K562 (cell line): ENCODE measurements around the gene VRK1. TPM values are rescaled to one million over a fixed set of nuclear protein-coding genes. Genes with fewer than 3 reads are reported as not detected.

Experiments
- ARID3A ChIP-seq: IDR thresholded peaks from 2 replicates; pipeline ENCODE4 v1.6.1; 2012; ENCODE audit warnings: low read depth, low read length, improper control_type of control experiment, borderline replicate concordance
- CREB1 ChIP-seq, 2 experiments: sonication (generic) in 1 of 2; formaldehyde crosslinking in 1 of 2; IDR thresholded peaks; 2 replicates each; pipeline versions ENCODE4 v1.6.1 to v1.8.0; 2012 to 2022; ENCODE audit warnings: inconsistent platforms in 1 of 2, mild to moderate bottlenecking in 1 of 2, missing genetic modification reagents in 1 of 2, moderate library complexity in 1 of 2
- DPF2 ChIP-seq: fragments of 450-650 bp; IDR thresholded peaks from 2 replicates; pipeline ENCODE4 v1.6.1; 2016
- FOSL1 ChIP-seq: fragments of 200-800 bp; sonication (Bioruptor generic); conservative IDR thresholded peaks from 2 replicates; pipeline ENCODE4 v1.6.1; 2016; ENCODE audit warnings: missing genetic modification characterization, missing compliant biosample characterization
- GTF2E2 ChIP-seq: fragments of 200-800 bp; sonication (Bioruptor generic); IDR thresholded peaks from 2 replicates; pipeline ENCODE4 v1.6.1; 2016; ENCODE audit warnings: missing genetic modification characterization, missing compliant biosample characterization
- GTF3C2 ChIP-seq: IDR thresholded peaks from 3 replicates; pipeline ENCODE4 v1.6.1; 2011; ENCODE audit warnings: borderline replicate concordance, mild to moderate bottlenecking, moderate library complexity; ENCODE audit not compliant: insufficient read length; ENCODE audit errors: extremely low read depth
- L3MBTL2 ChIP-seq: fragments of 450-650 bp; IDR thresholded peaks from 2 replicates; pipeline ENCODE4 v1.6.1; 2016; ENCODE audit warnings: mild to moderate bottlenecking, moderate library complexity
- PKNOX1 ChIP-seq: fragments of 450-650 bp; IDR thresholded peaks from 2 replicates; pipeline ENCODE4 v1.6.1; 2016
- POLR2AphosphoS5 ChIP-seq: IDR thresholded peaks from 2 replicates; pipeline ENCODE4 v1.6.1; 2011; ENCODE audit warnings: mild to moderate bottlenecking, low read depth, low read length, moderate library complexity; ENCODE audit not compliant: control insufficient read depth, insufficient read depth
- STAT5A ChIP-seq: IDR thresholded peaks from 2 replicates; pipeline ENCODE4 v1.6.1; 2012; ENCODE audit warnings: low read length, inconsistent platforms, borderline replicate concordance
- TAF7 ChIP-seq: fragments of 450-650 bp; IDR thresholded peaks from 2 replicates; pipeline ENCODE4 v1.6.1; 2016; ENCODE audit warnings: missing genetic modification characterization, missing compliant biosample characterization
- ZNF277 ChIP-seq: fragments of 250-450 bp; sonication (Bioruptor Pico); IDR thresholded peaks from 2 replicates; pipeline ENCODE4 v1.8.0; 2022; ENCODE audit warnings: inconsistent platforms, mild to moderate bottlenecking, moderate library complexity, borderline replicate concordance
- ZNF609 ChIP-seq: sonication (generic); formaldehyde crosslinking; IDR thresholded peaks from 2 replicates; pipeline ENCODE4 v1.8.1; 2023; ENCODE audit warnings: missing genetic modification reagents, mild to moderate bottlenecking, borderline replicate concordance
- polyA plus RNA-seq, 8 experiments: library from polyadenylated mRNA; depleted of rRNA in 4 of 8; stranded (reverse) in 5 of 8; unstranded in 3 of 8; fragments of >200 nt; fragmentation: Nextera tagmentation in 2 of 8; fragmentation: Illumina TruSeq in 1 of 8; extraction: Ambion mirVana in 2 of 8; extraction: Trizol in 1 of 8; gene quantifications; 2 replicates each; pipeline versions ENCODE4 v1.2.1 to v1.2.3, GENCODE V29; 2011 to 2014; ENCODE audit warnings: inconsistent platforms in 1 of 8, missing spikeins in 1 of 8
- total RNA-seq, 7 experiments: library from RNA; depleted of rRNA in 6 of 7; stranded (reverse); fragments of >200 nt in 6 of 7; fragmentation: Illumina TruSeq in 2 of 7; extraction: Trizol in 2 of 7; gene quantifications; 2 replicates each; pipeline versions ENCODE4 v1.2.1 to v1.2.3, GENCODE V29; 2011 to 2021; ENCODE audit warnings: low replicate concordance in 1 of 7

The VRK1 gene
- total and polyA plus RNA-seq, 9 of the 15 experiments (the other 6 are each of a cell fraction or from before 2014, with no cell fraction given), result 83.6 to 177 (median 116) TPM

- TF ChIP-seq ZNF609 (no peak), CREB1 (IDR thresholded peaks at IDR 0.05) (no peak), CREB1 (CRISPR knock-in tag; IDR thresholded peaks at IDR 0.05) (no peak), GTF2E2 (tag) (no peak), POLR2AphosphoS5 (0 out of 2 replicates have a peak, but pooled peaks have one; percentile 34), FOSL1 (tag) (no peak), ARID3A (no peak), TAF7 (tag) (no peak), STAT5A (no peak; the same call in 1 of the 2 replicates), PKNOX1 (no peak), L3MBTL2 (0 out of 2 replicates have a peak, but pooled peaks have one; percentile 21), GTF3C2 (no peak), ZNF277 (CRISPR knock-in tag) (no peak), DPF2 (0 out of 2 replicates have a peak, but pooled peaks have one; percentile 32)
These were observed 11.6 kb downstream of the VRK1 start (continued) for GRCh38 chr14:96808619-96809406.
